Measurements from ENCODE around the gene FHDC1. TPM values are rescaled to one million over a fixed set of nuclear protein-coding genes. Genes with fewer than 3 reads are reported as not detected.
"Not testable (repeated sequence)": the region's sequence is repeated elsewhere in the genome, so short reads cannot be mapped to it uniquely, and the experiment has no call there.

The FHDC1 gene, protein sequence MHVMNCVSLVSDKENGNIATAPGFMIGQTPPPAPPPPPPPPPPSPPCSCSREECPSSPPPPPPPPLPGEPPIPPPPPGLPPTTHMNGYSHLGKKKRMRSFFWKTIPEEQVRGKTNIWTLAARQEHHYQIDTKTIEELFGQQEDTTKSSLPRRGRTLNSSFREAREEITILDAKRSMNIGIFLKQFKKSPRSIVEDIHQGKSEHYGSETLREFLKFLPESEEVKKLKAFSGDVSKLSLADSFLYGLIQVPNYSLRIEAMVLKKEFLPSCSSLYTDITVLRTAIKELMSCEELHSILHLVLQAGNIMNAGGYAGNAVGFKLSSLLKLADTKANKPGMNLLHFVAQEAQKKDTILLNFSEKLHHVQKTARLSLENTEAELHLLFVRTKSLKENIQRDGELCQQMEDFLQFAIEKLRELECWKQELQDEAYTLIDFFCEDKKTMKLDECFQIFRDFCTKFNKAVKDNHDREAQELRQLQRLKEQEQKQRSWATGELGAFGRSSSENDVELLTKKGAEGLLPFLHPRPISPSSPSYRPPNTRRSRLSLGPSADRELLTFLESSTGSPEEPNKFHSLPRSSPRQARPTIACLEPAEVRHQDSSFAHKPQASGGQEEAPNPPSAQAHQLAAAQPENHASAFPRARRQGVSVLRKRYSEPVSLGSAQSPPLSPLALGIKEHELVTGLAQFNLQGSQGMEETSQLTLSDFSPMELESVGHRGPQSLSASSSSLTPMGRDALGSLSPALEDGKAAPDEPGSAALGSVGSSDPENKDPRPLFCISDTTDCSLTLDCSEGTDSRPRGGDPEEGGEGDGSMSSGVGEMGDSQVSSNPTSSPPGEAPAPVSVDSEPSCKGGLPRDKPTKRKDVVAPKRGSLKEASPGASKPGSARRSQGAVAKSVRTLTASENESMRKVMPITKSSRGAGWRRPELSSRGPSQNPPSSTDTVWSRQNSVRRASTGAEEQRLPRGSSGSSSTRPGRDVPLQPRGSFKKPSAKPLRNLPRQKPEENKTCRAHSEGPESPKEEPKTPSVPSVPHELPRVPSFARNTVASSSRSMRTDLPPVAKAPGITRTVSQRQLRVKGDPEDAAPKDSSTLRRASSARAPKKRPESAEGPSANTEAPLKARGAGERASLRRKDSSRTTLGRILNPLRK
- 0.05 TPM in 2 replicates for total RNA-seq

DNA sequence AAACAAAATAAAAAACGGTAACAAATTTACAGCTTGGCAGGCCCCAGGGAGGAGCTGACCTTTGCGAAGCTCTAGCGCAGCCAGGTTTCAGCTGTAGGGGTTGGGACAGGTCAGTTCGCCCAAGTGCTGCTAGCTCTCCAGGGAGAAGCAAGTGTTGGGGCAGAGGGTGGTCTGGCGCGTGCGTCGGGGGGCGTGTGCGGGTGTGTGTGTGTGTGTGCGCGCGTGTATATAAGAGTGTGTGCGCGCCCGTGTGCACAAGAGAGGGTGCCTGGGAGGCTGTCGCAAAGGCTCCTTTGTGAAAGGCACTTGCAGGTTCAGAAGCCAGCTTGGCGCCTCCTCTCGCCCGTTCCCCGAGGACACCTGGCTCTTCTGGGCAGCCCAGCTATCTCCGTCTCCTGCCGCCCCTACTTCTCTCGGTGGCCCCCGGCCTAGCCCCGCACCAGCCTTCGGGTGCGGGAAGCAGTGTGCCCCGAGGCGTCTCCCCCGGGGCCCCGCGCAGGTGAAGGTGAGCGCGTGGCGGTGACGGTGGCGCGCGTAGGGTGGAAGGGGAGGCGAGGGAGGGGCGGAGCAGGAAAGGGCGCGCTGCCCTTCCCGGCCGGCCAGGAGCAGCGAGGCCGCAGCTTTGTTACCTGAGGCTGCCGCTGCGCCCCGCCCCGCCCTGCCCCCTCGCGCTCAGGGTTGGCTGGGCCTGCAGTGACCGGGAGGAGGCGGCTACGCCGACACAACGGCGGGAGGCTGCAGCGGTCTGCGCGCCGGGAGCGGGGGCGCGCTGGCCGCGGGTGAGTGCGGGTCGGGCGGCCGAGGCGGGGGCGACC lies at the start of gene FHDC1:
FHDC1 (plus strand) TSS at position 693 of the 815 bp plus-strand sequence. CDS start 6,735 bp downstream, outside the sequence.
- H3K27me3 Mint-ChIP-seq, result peaks cover 68% of the 10 kb centered on the region

DNA sequence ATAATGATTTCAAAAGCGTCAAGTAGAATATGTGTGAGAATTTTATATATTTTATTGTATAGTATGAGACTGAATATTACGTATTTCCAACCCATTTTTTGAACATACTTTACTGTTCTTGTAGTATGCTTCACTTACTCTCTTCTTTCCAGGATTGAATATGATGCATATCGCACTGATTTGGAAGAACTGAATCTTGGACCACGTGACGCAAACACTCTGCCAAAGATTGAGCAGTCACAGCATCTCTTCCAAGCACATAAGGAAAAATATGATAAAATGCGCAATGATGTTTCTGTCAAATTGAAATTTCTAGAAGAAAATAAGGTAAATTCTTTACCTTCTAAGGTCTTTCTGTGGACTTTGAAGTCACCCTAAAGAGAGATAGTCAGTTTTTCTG lies 48.1 kb upstream of the FHDC1 start:
- DNase-seq, result no peak
- intact Hi-C loops (cut with micrococcal nuclease), result no loop called here
- Mint-ChIP-seq H3K27ac (no peak overlapping the region), H3K9me3 (no peaks in the 10 kb centered on the region), H3K27me3 (no peaks in the 10 kb centered on the region), H3K36me3 (ENCODE audit: low read depth) (peaks cover 20% of the 10 kb centered on the region), H3K4me3 (no peak overlapping the region), H3K4me1 (no peaks in the 10 kb centered on the region)

More for the DNA sequence above, at the start of gene FHDC1:
- H3K27ac Mint-ChIP-seq, result peak within 1 kb of the TSS; percentile 4
- peak within 1 kb of the TSS; percentile 66 for H3K4me3 Mint-ChIP-seq
- no peaks in the 10 kb centered on the region for H3K9me3 Mint-ChIP-seq
- intact Hi-C loops (cut with micrococcal nuclease), result loop anchor here (5.0 kb wide), 1 partner anchor 159 kb away; the partner anchor contains the start of genes ARFIP1 and TIGD4
- H3K4me1 Mint-ChIP-seq, result peaks cover 14% of the 10 kb centered on the region
- DNase-seq, result peak; percentile 71
- H3K36me3 Mint-ChIP-seq (ENCODE audit: low read depth), result peaks cover 1% of the 10 kb centered on the region

DNA sequence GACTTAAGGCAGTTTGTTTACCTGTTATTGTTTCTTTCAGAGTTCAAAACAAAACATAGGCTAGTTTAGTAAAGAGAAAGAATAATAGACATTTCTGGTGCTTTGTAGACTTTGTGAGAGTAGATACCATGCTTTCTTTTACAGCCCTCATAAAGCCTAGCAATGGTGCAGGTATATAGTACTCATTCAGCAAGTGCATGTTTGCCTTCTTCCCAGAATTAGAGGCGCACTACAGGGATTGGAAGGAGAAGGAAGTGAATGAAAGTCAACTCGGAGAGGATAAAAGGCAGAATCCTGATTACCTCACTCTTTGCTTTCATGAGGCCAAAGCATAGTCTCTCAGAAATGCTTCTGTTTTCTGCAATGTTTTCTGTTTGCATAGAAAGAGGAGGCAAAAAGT lies 43.1 kb upstream of the FHDC1 start:
- Mint-ChIP-seq H3K4me3 (no peak overlapping the region), H3K4me1 (no peaks in the 10 kb centered on the region), H3K9me3 (no peaks in the 10 kb centered on the region), H3K36me3 (ENCODE audit: low read depth) (peaks cover 21% of the 10 kb centered on the region), H3K27me3 (no peaks in the 10 kb centered on the region), H3K27ac (no peak overlapping the region)
- intact Hi-C loops (cut with micrococcal nuclease), result no loop called here
- no peak for DNase-seq

DNA sequence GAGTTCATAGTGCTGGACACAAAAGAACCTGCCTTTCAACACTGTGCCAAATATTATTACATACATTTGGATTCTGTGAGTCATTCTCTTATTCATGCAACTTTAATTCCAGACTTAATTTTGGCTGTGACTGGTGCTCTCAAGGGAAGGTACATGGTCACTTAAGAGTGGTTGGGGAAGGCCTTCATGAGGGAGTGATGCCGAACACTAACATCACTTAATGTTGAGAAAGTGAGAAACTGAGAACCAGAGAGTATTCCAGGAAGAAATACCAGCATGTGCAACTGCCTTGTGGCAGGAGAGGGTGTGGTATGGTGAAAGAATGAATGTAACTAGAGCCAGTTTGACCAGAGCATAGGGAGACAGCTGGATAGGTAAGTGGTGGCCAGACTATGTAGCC lies 41.5 kb upstream of the FHDC1 start:
- Mint-ChIP-seq H3K4me1 (no peaks in the 10 kb centered on the region), H3K9me3 (no peaks in the 10 kb centered on the region), H3K4me3 (no peak overlapping the region), H3K27me3 (no peaks in the 10 kb centered on the region), H3K27ac (no peak overlapping the region), H3K36me3 (ENCODE audit: low read depth) (peaks cover 21% of the 10 kb centered on the region)
- DNase-seq, result no peak
- intact Hi-C loops (cut with micrococcal nuclease), result no loop called here

DNA sequence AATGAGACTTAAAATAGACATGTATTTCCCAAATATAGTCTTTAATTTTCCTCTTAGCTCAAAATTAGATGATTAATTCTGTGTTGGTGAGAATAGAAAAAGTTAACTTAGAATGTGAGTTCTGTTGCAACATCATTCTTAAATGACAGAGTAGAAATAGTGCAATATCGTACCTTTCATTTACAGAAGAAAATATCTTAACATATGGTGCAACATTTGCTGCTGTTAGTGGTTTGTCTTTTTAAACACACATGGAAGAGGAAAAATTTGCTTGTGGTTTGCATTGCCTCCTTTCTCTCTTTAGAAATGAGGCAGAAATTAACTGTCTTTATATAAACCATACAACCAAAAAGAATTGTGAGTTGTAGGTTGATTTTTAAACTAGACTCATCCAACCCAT lies 39.3 kb upstream of the FHDC1 start:
- Mint-ChIP-seq H3K27ac (no peak overlapping the region), H3K4me1 (no peaks in the 10 kb centered on the region), H3K9me3 (no peaks in the 10 kb centered on the region), H3K27me3 (no peaks in the 10 kb centered on the region), H3K4me3 (no peak overlapping the region), H3K36me3 (ENCODE audit: low read depth) (peaks cover 11% of the 10 kb centered on the region)
- no peak for DNase-seq
- intact Hi-C loops (cut with micrococcal nuclease), result no loop called here

DNA sequence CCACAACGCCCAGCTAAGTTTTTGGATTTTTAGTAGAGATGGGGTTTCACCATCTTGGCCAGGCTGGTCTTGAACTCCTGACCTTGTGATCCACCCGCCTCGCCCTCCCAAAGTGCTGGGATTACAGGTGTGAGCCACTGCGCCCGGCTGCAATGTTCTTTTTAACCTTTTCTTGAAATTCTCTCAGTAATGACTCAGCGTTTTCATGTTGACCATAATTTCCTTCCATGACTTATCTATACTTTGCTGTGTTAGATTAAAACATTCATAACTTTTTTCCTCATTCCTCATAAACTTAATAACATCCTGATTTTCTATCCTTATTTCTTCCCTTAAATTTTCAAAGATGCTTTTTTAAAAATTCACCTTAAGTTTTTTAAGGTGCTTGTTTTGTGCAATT lies 38.0 kb upstream of the FHDC1 start:
- not testable (repeated sequence) for DNase-seq, H3K9me3 Mint-ChIP-seq, H3K4me3 Mint-ChIP-seq

DNA sequence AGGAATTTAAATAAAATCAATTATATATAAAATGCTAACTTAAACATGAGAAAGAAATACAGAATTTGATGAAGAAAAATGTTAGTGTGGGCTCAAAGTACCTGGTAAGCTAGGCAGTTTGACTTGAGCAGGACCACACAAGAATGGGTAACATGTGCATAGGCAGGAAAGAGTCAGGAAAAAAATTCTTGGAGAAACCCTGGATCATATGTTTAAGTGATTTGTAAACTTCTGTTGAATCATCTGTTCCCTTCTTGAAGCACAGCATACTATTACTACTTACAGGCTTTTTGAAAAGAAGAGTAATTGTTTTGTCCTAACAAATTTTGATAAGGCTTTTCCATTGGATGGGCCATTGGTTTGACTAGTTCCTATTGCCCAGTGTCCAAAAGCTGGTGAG lies 37.5 kb upstream of the FHDC1 start:
- H3K9me3 Mint-ChIP-seq, result no peaks in the 10 kb centered on the region
- no peak for DNase-seq
- intact Hi-C loops (cut with micrococcal nuclease), result no loop called here
- no peaks in the 10 kb centered on the region for H3K27me3 Mint-ChIP-seq
- H3K4me3 Mint-ChIP-seq, result no peak overlapping the region
- no peaks in the 10 kb centered on the region for H3K4me1 Mint-ChIP-seq
- peaks cover 2% of the 10 kb centered on the region for H3K36me3 Mint-ChIP-seq (ENCODE audit: low read depth)
- H3K27ac Mint-ChIP-seq, result no peak overlapping the region

More for the DNA sequence above, 38.0 kb upstream of the FHDC1 start:
- H3K27me3 Mint-ChIP-seq; intact Hi-C loops (cut with micrococcal nuclease); H3K36me3 Mint-ChIP-seq (ENCODE audit: low read depth); H3K4me1 Mint-ChIP-seq; H3K27ac Mint-ChIP-seq: not testable (repeated sequence)

DNA sequence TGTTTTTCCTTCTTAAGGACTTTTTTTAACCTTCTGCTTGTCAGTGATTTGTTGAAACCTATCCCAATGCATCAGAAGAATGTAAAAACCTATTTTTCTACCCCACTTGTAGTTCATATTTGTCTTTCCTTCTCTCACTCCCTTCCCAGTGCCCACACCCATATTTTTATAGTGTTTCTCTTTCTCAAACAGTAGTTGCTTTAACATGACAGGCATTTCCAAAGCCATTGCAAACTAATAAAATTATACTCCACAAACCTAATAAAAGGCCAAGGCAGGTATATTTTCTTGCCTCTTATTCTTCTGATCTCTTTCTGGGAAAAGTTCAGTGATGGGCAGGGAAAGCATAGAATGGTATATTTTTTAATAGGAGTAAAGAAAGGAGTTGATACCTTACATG lies 35.7 kb upstream of the FHDC1 start:
- intact Hi-C loops (cut with micrococcal nuclease), result no loop called here
- DNase-seq, result no peak
- Mint-ChIP-seq H3K9me3 (peaks cover 3% of the 10 kb centered on the region), H3K4me3 (no peak overlapping the region), H3K4me1 (no peaks in the 10 kb centered on the region), H3K27me3 (no peaks in the 10 kb centered on the region), H3K27ac (no peak overlapping the region), H3K36me3 (ENCODE audit: low read depth) (peaks cover 5% of the 10 kb centered on the region)

DNA sequence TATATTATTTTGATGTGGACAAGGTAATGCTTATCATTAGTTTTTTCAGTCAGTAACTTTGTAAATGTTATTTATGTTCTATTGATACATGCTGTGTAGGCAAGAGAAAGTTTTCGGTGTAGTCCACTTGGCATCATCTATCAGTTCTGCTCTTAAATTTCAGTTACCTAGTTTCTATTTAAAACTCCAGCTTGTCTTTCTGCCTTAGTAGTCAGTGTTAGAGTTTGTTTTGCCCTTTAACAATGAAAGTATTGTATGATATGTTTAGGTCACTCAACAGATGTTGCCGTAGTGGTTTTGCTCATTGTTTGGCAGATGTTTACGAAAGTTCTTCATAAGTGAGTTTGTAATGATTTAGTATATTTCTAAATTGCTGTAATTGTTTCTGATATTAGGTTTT lies 34.9 kb upstream of the FHDC1 start:
- intact Hi-C loops (cut with micrococcal nuclease), result no loop called here
- no peak for DNase-seq
- no peak overlapping the region for H3K27ac Mint-ChIP-seq
- no peak overlapping the region for H3K4me3 Mint-ChIP-seq
- H3K27me3 Mint-ChIP-seq, result no peaks in the 10 kb centered on the region
- peaks cover 6% of the 10 kb centered on the region for H3K36me3 Mint-ChIP-seq (ENCODE audit: low read depth)
- H3K9me3 Mint-ChIP-seq, result peaks cover 3% of the 10 kb centered on the region
- H3K4me1 Mint-ChIP-seq, result no peaks in the 10 kb centered on the region

DNA sequence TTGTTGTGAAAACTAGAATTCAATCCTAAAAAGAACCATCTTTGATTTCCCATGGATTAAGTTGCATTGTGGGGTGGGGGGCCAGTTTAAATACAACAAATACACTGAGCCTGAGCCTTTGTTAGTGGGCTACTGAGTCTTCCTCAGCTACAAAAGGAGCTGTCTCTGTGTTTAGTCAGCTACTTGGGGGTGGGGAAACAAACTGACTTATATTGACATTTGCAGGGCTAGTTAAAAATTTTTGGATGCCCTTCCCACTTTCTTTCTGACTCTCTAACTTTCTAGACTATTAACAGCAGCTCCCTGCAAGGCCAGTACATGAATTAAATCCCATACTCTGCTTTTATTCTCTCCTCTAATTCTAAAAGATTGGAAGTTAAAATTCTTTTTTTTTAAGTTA lies 32.5 kb upstream of the FHDC1 start:
- Mint-ChIP-seq H3K27me3 (no peaks in the 10 kb centered on the region), H3K4me1 (no peaks in the 10 kb centered on the region), H3K4me3 (no peak overlapping the region), H3K27ac (no peak overlapping the region), H3K36me3 (ENCODE audit: low read depth) (peaks cover 10% of the 10 kb centered on the region), H3K9me3 (peaks cover 3% of the 10 kb centered on the region)
- DNase-seq, result no peak
- intact Hi-C loops (cut with micrococcal nuclease), result no loop called here

DNA sequence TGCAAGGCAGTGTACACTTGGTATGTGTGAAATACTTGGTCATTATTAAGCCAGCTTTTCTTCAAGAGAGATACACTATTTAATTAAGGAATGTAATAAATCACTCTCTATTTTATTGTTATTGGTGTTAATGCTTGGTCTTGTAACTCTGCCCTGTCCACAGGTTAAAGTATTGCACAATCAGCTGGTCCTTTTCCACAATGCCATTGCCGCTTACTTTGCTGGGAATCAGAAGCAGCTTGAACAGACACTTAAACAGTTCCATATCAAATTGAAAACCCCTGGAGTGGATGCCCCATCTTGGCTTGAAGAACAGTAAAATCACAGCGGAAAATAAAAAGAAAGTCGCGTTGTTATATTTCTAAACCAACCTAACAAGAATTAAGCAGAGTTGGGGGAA lies 26.2 kb upstream of the FHDC1 start:
- intact Hi-C loops (cut with micrococcal nuclease), result no loop called here
- H3K36me3 Mint-ChIP-seq (ENCODE audit: low read depth), result peaks cover 10% of the 10 kb centered on the region
- H3K4me1 Mint-ChIP-seq, result no peaks in the 10 kb centered on the region
- no peaks in the 10 kb centered on the region for H3K27me3 Mint-ChIP-seq
- DNase-seq, result no peak
- no peaks in the 10 kb centered on the region for H3K9me3 Mint-ChIP-seq
- no peak overlapping the region for H3K27ac Mint-ChIP-seq
- H3K4me3 Mint-ChIP-seq, result no peak overlapping the region

DNA sequence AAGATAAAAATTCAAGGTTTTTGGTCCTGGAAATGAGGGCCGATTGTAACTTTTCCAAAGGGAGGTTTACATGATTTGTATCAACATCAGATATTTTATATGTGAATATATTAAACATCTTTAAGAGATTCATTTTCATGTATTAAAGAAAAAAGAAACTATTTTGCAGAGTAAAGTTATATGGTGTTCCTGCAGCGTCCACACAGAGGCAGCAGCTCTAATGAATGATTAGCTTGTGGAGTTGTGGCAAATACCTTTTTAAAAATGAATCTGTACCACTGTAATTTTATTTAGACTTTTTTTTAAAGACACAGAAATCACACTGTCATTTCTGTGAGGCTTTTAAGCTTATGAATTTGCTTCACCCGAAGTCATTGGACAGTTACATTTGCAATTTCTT lies 25.6 kb upstream of the FHDC1 start:
- Mint-ChIP-seq H3K4me1 (no peaks in the 10 kb centered on the region), H3K4me3 (no peak overlapping the region), H3K9me3 (no peaks in the 10 kb centered on the region), H3K27ac (no peak overlapping the region), H3K36me3 (ENCODE audit: low read depth) (peaks cover 10% of the 10 kb centered on the region), H3K27me3 (no peaks in the 10 kb centered on the region)
- intact Hi-C loops (cut with micrococcal nuclease), result no loop called here
- DNase-seq, result no peak

Data from activated CD4-positive, alpha-beta T cell treated with anti-CD3 and anti-CD28 coated beads, Interleukin-2, amount 10 ng/mL, durations not matched to agents 24 days and 14 days (primary cell).